ENCODE results near the gene MTTP. TPM values are rescaled to one million over a fixed set of nuclear protein-coding genes. Genes with fewer than 3 reads are reported as not detected.

Gene MTTP
- total and polyA plus RNA-seq, 2 donors, result 0.34 to 0.42 TPM

DNA sequence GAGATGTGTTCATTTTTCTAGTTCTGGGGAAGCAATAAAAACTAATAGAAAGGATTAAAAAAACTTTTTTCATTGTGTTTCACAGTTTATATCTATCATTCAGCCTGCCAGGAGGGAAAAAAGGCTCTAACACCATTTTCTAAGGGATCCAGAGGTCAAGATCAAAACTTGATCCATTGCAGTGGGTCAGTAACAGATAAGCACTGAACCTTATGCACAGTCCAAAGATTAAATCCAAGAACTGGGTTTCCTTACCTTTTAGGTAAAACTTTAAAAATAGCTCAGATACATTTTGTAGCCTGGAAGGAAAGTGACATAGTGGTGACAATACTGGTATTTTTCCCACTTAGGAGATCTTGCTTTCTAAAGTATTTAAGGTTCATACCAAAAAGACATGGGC lies 12.7 kb downstream of the MTTP start:
- no peak for DNase-seq (ENCODE audit: low read depth in 6 of 9, low spot score in 9 of 9)
- H3K4me3 ChIP-seq (ENCODE audit: low read length in 2 of 2), result no peak overlapping the region
- H3K4me1 ChIP-seq (ENCODE audit: control insufficient read depth in 2 of 2, insufficient read depth in 2 of 2, low read length in 2 of 2), result no peaks in the 10 kb centered on the region
- no peaks in the 10 kb centered on the region for H3K36me3 ChIP-seq (ENCODE audit: control insufficient read depth in 2 of 2, insufficient read depth in 2 of 2, low read length in 1 of 2)
- H3K27me3 ChIP-seq (ENCODE audit: control insufficient read depth in 2 of 2, insufficient read depth in 1 of 2, low read length in 1 of 2), result no peaks in the 10 kb centered on the region
- H3K9me3 ChIP-seq (ENCODE audit: control insufficient read depth in 2 of 2, insufficient read depth in 1 of 2, low read length in 1 of 2), result no peaks in the 10 kb centered on the region
- no peak overlapping the region for H3K27ac ChIP-seq (ENCODE audit: low read depth in 1 of 2, low read length in 1 of 2)

DNA sequence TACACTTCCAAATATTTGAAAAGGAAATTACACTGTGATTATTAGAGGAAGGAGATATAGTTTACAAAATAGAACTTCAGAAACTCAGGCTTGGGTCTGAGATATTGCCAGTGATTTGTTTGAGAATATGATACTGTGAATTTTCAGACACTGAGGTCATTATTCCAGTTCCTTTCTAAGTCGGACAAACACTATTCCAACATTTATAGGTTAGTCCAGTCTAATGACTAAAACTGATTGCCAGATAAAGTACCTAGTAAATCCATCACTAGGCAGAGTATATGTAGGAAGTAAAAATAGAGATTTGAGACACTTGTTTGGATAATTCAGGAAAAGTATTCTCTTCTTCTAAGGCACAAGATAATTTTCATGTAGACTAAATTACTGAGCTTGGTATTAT lies 13.2 kb downstream of the MTTP start:
- WGBS, result 86% methylated on average over 1 of the region's 1 CpG
- Histone ChIP-seq H3K4me3 (ENCODE audit: low read length in 2 of 2) (no peak overlapping the region), H3K27ac (ENCODE audit: low read depth in 1 of 2, low read length in 1 of 2) (no peak overlapping the region), H3K27me3 (ENCODE audit: control insufficient read depth in 2 of 2, insufficient read depth in 1 of 2, low read length in 1 of 2) (no peaks in the 10 kb centered on the region), H3K36me3 (ENCODE audit: control insufficient read depth in 2 of 2, insufficient read depth in 2 of 2, low read length in 1 of 2) (no peaks in the 10 kb centered on the region), H3K9me3 (ENCODE audit: control insufficient read depth in 2 of 2, insufficient read depth in 1 of 2, low read length in 1 of 2) (no peaks in the 10 kb centered on the region), H3K4me1 (ENCODE audit: control insufficient read depth in 2 of 2, insufficient read depth in 2 of 2, low read length in 2 of 2) (no peaks in the 10 kb centered on the region)
- no peak for DNase-seq (ENCODE audit: low read depth in 6 of 9, low spot score in 9 of 9)

DNA sequence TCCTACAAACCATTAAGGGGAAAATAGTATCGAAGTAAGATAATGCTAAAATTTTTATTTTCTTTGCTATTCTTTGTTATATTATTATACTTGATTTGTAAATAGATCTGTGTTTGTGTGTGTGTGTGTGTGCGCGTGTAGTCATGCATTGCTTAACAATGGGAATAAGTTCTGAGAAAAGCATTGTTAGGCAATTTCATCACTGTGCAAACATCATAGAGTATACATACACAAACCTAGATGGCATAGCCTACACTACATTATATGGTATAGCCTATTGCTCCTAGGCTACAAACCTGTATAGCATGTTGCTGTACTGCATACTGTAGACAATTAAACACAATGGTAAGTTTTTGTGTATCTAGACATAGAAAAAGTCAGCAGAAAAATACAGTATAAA lies 17.1 kb downstream of the MTTP start:
- H3K4me3 ChIP-seq (ENCODE audit: low read length in 2 of 2), result no peak overlapping the region
- H3K4me1 ChIP-seq (ENCODE audit: control insufficient read depth in 2 of 2, insufficient read depth in 2 of 2, low read length in 2 of 2), result no peaks in the 10 kb centered on the region
- no peak overlapping the region for H3K27ac ChIP-seq (ENCODE audit: low read depth in 1 of 2, low read length in 1 of 2)
- DNase-seq (ENCODE audit: low read depth in 6 of 9, low spot score in 9 of 9), result no peak
- no peaks in the 10 kb centered on the region for H3K9me3 ChIP-seq (ENCODE audit: control insufficient read depth in 2 of 2, insufficient read depth in 1 of 2, low read length in 1 of 2)
- no peaks in the 10 kb centered on the region for H3K27me3 ChIP-seq (ENCODE audit: control insufficient read depth in 2 of 2, insufficient read depth in 1 of 2, low read length in 1 of 2)
- WGBS, result 94% methylated on average over 3 of the region's 3 CpGs
- H3K36me3 ChIP-seq (ENCODE audit: control insufficient read depth in 2 of 2, insufficient read depth in 2 of 2, low read length in 1 of 2), result no peaks in the 10 kb centered on the region

DNA sequence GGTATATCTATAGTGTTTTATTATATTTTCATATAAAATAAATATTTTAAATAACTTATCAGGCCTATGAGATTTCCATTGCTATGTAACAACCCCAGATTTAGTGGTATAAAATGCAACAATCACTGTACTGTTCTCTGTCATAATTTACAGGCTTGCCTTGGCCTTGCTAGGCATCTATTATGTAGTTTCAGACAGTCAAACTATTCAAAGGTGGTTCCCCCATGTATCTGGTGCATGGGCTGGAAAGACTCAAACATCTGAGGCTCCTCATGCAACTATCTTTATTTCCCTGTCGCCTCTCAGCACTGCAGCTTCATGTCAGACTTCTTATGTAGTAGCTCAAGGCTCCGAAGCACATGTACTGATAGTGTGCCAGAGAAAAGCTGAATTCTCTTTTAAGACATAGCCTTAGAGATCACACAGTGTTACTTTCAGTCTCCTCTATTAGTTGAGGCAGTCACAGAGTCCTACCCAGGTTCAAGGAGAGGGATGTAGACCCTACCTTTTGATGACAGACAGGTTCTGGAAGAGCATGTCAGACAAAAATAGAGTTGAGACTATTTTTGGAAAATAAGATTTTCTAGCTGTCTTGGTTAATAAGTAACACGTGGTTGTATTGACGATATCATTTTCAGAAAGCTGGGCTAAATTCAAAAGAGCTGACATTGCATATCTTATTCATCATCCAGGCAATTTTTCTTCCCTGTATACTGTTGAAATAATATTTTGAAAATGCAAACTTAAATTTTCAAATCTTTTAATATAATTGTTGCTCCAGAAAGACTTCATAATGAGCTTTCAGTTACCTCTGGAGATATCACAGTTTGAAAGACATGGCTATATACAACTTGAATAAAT lies 19.4 kb downstream of the MTTP start:
- Histone ChIP-seq H3K27me3 (ENCODE audit: control insufficient read depth in 2 of 2, insufficient read depth in 1 of 2, low read length in 1 of 2) (no peaks in the 10 kb centered on the region), H3K4me3 (ENCODE audit: low read length in 2 of 2) (no peak overlapping the region), H3K27ac (ENCODE audit: low read depth in 1 of 2, low read length in 1 of 2) (no peak overlapping the region), H3K36me3 (ENCODE audit: control insufficient read depth in 2 of 2, insufficient read depth in 2 of 2, low read length in 1 of 2) (no peaks in the 10 kb centered on the region), H3K4me1 (ENCODE audit: control insufficient read depth in 2 of 2, insufficient read depth in 2 of 2, low read length in 2 of 2) (no peaks in the 10 kb centered on the region), H3K9me3 (ENCODE audit: control insufficient read depth in 2 of 2, insufficient read depth in 1 of 2, low read length in 1 of 2) (no peaks in the 10 kb centered on the region)
- no peak for DNase-seq (ENCODE audit: low read depth in 6 of 9, low spot score in 9 of 9)
- WGBS, result 94% methylated on average over 4 of the region's 4 CpGs

DNA sequence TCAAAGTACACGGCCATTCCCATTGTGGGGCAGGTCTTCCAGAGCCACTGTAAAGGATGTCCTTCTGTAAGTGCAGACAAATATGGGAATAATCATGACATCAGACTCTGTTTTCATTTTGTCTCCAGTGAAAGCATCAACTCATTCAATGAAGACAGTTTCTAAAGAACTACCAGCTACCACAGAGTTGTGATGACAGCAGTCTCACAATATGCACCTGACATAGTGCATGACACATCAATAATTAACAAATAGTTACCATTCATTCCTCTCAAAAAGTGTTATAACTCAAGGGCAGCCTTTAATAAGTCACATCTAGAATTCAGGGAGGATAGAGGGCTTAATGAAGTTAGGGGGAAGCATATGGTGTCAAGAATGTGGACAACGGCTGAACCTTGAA lies 20.2 kb downstream of the MTTP start:
- DNase-seq (ENCODE audit: low read depth in 6 of 9, low spot score in 9 of 9), result no peak
- H3K9me3 ChIP-seq (ENCODE audit: control insufficient read depth in 2 of 2, insufficient read depth in 1 of 2, low read length in 1 of 2), result no peaks in the 10 kb centered on the region
- WGBS, result 97% methylated on average over 2 of the region's 2 CpGs
- no peak overlapping the region for H3K4me3 ChIP-seq (ENCODE audit: low read length in 2 of 2)
- no peaks in the 10 kb centered on the region for H3K4me1 ChIP-seq (ENCODE audit: control insufficient read depth in 2 of 2, insufficient read depth in 2 of 2, low read length in 2 of 2)
- no peaks in the 10 kb centered on the region for H3K27me3 ChIP-seq (ENCODE audit: control insufficient read depth in 2 of 2, insufficient read depth in 1 of 2, low read length in 1 of 2)
- no peaks in the 10 kb centered on the region for H3K36me3 ChIP-seq (ENCODE audit: control insufficient read depth in 2 of 2, insufficient read depth in 2 of 2, low read length in 1 of 2)
- no peak overlapping the region for H3K27ac ChIP-seq (ENCODE audit: low read depth in 1 of 2, low read length in 1 of 2)

DNA sequence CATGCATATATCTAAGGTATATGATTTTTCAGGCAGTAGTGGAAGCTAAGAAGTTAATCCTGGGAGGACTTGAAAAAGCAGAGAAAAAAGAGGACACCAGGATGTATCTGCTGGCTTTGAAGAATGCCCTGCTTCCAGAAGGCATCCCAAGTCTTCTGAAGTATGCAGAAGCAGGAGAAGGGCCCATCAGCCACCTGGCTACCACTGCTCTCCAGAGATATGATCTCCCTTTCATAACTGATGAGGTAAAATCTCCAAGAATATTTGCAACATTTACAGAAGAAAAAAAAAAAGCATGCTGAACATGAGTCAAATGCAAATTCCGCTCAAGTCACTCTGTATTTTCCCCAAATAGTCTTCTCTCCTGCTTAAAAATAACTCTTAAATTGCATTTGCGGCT lies 32.1 kb downstream of the MTTP start:
- Histone ChIP-seq H3K36me3 (ENCODE audit: control insufficient read depth in 2 of 2, insufficient read depth in 2 of 2, low read length in 1 of 2) (no peaks in the 10 kb centered on the region), H3K27me3 (ENCODE audit: control insufficient read depth in 2 of 2, insufficient read depth in 1 of 2, low read length in 1 of 2) (no peaks in the 10 kb centered on the region), H3K4me3 (ENCODE audit: low read length in 2 of 2) (no peak overlapping the region), H3K27ac (ENCODE audit: low read depth in 1 of 2, low read length in 1 of 2) (no peak overlapping the region), H3K4me1 (ENCODE audit: control insufficient read depth in 2 of 2, insufficient read depth in 2 of 2, low read length in 2 of 2) (no peaks in the 10 kb centered on the region), H3K9me3 (ENCODE audit: control insufficient read depth in 2 of 2, insufficient read depth in 1 of 2, low read length in 1 of 2) (no peaks in the 10 kb centered on the region)
- no peak for DNase-seq (ENCODE audit: low read depth in 6 of 9, low spot score in 9 of 9)
- 97% methylated on average over 2 of the region's 2 CpGs for WGBS

- no peak overlapping the region for H3K27ac ChIP-seq (ENCODE audit: low read depth in 1 of 2, low read length in 1 of 2)
- H3K27me3 ChIP-seq (ENCODE audit: control insufficient read depth in 2 of 2, insufficient read depth in 1 of 2, low read length in 1 of 2), result no peaks in the 10 kb centered on the region
- no peaks in the 10 kb centered on the region for H3K4me1 ChIP-seq (ENCODE audit: control insufficient read depth in 2 of 2, insufficient read depth in 2 of 2, low read length in 2 of 2)
- no peak for DNase-seq (ENCODE audit: low read depth in 6 of 9, low spot score in 9 of 9)
- WGBS, result 97% methylated on average over 5 of the region's 5 CpGs
- H3K36me3 ChIP-seq (ENCODE audit: control insufficient read depth in 2 of 2, insufficient read depth in 2 of 2, low read length in 1 of 2), result no peaks in the 10 kb centered on the region
- no peaks in the 10 kb centered on the region for H3K9me3 ChIP-seq (ENCODE audit: control insufficient read depth in 2 of 2, insufficient read depth in 1 of 2, low read length in 1 of 2)
- no peak overlapping the region for H3K4me3 ChIP-seq (ENCODE audit: low read length in 2 of 2)
These were observed 33.8 kb downstream of the MTTP start for GRCh38 chr4:99608417-99608816.

DNA sequence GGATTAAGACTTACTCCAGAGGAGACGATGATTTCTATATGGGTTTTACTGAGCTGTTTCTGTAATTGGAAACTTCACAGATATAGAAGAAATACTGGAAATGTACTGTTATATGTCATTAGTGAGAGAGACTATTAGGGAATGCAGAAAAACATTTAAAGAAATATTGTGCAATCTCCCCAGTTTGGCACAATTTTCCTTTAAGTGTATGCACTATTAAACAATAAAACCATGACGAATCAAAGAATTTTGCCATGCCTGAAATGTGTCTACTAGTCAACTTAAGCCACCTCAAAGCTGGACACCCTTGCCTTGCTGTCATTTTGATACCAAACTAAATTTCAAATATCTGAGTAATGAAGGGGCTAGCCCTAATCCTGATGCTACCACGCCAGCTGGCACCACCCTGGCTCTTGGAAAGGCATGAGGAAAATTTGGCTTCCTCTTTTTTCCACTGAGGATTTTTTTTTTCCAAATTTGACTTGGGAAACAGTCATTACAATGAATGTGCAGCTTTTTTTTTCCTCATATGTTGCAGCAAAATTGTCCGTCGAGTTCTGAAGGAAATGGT lies 36.1 kb downstream of the MTTP start:
- Histone ChIP-seq H3K27me3 (ENCODE audit: control insufficient read depth in 2 of 2, insufficient read depth in 1 of 2, low read length in 1 of 2) (no peaks in the 10 kb centered on the region), H3K27ac (ENCODE audit: low read depth in 1 of 2, low read length in 1 of 2) (no peak overlapping the region), H3K36me3 (ENCODE audit: control insufficient read depth in 2 of 2, insufficient read depth in 2 of 2, low read length in 1 of 2) (no peaks in the 10 kb centered on the region), H3K4me1 (ENCODE audit: control insufficient read depth in 2 of 2, insufficient read depth in 2 of 2, low read length in 2 of 2) (no peaks in the 10 kb centered on the region), H3K4me3 (ENCODE audit: low read length in 2 of 2) (no peak overlapping the region), H3K9me3 (ENCODE audit: control insufficient read depth in 2 of 2, insufficient read depth in 1 of 2, low read length in 1 of 2) (no peaks in the 10 kb centered on the region)
- DNase-seq (ENCODE audit: low read depth in 6 of 9, low spot score in 9 of 9), result no peak
- WGBS, result 92% methylated on average over 5 of the region's 5 CpGs

DNA sequence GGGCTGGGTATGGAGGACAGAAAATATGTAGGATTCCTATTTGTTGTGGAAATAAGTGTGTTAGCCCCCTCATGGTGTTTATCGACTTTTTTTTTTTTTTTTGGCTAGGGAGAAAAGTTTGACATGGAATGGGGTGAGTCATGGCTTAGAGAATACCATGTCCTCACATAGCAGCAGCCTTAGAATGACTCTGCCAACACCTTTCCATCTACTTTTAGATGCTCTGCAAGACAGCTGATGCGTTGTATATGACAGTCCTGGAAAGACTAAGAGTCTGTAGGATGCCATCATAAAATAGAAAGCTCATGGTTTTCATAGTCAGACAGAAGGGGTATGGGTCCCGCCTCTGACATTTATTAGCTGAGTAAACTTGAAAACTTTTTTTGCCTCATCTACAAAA lies 37.7 kb downstream of the MTTP start:
- no peaks in the 10 kb centered on the region for H3K4me1 ChIP-seq (ENCODE audit: control insufficient read depth in 2 of 2, insufficient read depth in 2 of 2, low read length in 2 of 2)
- DNase-seq (ENCODE audit: low read depth in 6 of 9, low spot score in 9 of 9), result no peak
- no peak overlapping the region for H3K27ac ChIP-seq (ENCODE audit: low read depth in 1 of 2, low read length in 1 of 2)
- no peaks in the 10 kb centered on the region for H3K36me3 ChIP-seq (ENCODE audit: control insufficient read depth in 2 of 2, insufficient read depth in 2 of 2, low read length in 1 of 2)
- no peaks in the 10 kb centered on the region for H3K9me3 ChIP-seq (ENCODE audit: control insufficient read depth in 2 of 2, insufficient read depth in 1 of 2, low read length in 1 of 2)
- H3K4me3 ChIP-seq (ENCODE audit: low read length in 2 of 2), result no peak overlapping the region
- WGBS, result 89% methylated on average over 3 of the region's 3 CpGs
- H3K27me3 ChIP-seq (ENCODE audit: control insufficient read depth in 2 of 2, insufficient read depth in 1 of 2, low read length in 1 of 2), result no peaks in the 10 kb centered on the region
